Fibroblast of skin of back (primary cell): ENCODE results near the gene RNLS.

ENCODE experiments used
- DNase-seq: peaks from one replicate; pipeline ENCODE4 v3.0.0-alpha.2; 2013

The RNLS gene

DNA sequence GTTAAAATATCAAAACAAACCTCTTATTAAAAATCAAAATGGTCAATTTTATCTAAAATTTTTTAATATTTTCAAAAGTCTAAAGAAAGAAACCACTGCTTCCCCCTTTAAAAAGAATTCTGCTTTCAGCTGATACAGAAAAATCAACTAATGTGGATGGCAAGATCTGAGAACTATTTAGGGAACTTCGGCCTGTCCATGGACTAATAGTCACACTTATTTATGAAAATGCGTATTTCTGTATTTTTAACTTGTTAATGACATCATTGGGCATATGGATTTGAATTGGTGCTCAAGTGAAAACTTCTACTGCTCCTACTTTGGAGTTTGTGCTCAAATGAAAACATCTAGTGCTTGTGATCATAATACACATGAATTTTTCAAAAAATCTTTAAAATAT lies 31.9 kb downstream of the RNLS start:
- DNase-seq, result no peak

- no peak for DNase-seq
Measured at GRCh38 chr10:88546497-88546896, 36.6 kb downstream of the RNLS start.

DNA sequence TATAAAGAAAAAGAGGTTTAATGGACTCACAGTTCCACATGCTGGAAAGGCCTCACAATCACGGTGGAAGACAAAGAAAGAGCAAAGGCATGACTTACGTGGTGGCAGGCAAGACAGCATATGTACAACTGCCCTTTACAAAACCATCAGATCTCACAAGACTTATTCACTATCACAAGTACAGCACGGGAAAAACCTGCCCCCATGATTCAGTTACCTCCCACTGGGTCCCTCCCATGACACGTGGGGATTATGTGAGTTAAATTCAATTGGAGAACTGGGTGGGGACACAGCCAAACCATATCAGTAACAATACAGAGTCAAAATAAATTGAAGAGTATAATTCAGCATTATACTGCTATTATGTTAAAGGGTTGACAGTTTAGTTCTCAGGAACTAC lies 37.8 kb downstream of the RNLS start:
- DNase-seq, result no peak

DNA sequence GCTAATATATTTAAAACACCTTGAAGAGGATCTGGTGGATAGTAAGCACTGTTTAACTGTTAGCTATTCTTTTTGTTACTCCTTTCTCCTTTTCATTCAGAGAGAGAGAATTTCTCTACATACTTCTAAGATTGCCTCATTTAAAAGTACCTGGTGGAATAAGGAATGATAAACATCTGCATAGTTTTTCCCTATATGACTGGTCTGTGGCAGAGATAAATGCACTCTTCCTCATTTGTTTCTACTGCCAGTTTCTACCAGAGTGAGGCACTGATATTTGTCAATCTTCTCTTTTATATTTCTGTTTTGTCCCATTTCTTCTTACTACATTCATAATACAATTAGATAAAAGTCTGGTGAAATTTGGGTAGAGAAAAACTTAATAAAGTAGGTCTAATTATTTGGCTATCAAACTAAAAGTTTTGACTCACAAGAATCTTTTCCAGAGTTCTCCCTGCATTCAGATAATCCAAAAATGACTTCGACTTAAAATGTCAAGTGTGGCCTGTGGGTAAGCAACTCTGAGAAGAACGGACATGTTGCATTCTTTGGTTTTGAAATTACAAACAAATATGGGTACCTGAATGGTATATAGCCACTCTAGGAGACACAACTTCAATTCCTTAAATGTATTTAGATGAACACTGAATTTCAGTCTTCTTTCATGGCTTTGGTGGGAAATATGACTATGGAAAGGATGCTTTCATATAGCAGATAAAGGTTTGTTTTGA lies 38.8 kb downstream of the RNLS start:
- no peak for DNase-seq

- DNase-seq, result no peak
Measured at GRCh38 chr10:88542522-88542921, 40.6 kb downstream of the RNLS start.

- DNase-seq, result no peak
Measured at GRCh38 chr10:88541116-88541626, 41.9 kb downstream of the RNLS start.

DNA sequence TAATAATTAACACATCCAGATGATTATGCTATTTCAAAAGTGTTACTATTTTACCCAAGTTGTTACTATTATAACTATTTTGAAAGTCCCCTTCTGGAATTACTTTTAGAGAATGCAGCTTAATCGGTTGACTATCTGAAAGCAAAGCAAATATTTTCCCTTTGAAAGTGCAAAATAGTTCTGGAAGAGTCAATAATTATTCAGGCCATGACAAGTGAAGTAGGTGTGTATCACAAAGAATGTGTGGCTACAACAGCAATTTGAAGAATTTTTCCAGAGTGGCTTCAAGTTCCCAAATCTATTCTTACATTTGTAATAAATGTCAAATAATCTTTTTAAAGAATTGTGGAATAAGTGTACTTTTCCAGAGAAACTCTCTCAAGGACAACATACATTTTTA lies 42.8 kb downstream of the RNLS start:
- DNase-seq, result no peak

DNA sequence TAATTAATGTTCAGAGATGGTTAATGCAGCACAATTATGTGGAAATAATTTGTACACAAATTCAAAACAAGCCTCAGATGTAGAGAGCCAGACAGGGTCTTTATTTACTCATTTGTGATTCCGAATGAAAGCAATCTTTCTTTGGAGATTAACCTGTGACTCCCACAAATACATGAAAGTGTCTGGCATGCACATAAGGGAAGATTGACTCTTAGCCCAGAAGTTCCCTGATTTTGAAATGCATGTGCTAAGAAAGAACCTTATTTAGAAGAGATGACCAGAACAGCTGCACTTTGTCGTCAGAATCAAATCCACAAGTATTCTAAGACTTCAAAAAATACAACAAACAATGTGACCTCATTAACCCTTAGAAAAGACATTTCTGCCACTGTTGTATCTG lies 45.1 kb downstream of the RNLS start:
- no peak for DNase-seq

DNA sequence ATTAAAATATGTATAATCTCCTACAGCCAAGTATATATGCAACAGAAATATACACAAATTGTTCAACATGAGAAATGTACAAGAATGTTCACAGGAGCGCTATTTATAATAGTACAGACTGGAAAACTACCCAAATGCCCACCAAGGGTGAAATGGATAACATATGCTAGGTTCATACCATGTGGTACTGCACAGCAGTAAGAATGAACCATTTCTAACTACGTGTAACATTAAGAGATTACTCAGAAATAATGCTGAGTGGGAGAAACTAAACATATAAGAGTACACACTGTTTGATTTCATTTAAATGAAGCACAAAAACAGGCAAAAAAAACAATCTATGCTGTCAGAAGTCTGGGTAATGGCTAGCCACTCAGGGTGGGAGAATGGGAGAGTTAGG lies 45.8 kb downstream of the RNLS start:
- DNase-seq, result no peak

DNA sequence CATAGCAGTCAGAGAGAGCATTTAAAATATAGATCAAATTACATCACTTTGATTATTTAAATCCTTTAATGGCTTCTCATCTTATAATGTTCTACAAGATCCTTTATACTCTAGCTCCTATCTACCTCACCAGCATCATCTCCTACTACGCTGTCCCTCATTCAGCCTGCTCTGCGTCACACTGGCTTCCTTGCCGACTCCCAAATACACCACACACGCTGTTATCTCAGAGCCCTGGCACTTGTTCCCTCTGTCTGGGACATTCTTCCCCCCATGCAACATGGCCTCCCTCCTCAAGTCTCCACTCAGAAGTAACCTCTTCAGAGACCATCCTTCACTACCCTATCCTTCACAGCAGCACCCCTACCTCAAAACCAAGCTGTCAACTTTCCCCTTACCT lies 46.7 kb downstream of the RNLS start:
- no peak for DNase-seq

GRCh38 chr10:88534072-88534665 lies 48.9 kb downstream of the RNLS start:
- no peak for DNase-seq

DNA sequence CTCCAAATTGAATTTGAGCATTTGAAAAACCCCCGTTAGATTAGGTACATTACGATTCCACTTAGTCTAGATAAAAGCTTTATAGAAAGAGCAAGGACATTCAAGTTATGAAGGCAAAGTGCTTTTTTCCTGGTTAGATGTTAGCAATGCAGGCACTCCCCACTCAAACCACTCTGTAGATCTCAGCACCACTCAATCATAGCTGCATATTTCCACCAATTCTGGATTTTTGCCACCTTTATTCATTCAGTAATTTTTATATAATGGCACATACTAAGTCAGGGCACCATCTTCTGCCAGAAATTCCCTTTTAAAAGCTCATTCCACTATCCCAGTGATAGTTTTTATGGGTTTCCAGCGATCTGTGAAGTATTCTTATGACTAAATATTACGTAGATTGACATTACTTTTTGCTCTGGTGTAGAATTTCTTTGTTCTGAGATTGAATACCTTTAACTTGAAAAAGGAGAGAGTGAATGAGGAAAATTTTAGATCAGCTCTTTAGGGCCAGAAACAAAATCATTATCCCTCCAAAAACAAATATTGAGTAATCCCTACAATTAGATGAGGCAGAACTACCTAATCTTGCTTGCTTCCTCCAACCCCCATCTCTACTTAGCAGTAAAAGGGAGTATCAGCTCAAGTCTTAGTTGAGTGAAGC lies 51.6 kb downstream of the RNLS start:
- DNase-seq, result no peak

DNA sequence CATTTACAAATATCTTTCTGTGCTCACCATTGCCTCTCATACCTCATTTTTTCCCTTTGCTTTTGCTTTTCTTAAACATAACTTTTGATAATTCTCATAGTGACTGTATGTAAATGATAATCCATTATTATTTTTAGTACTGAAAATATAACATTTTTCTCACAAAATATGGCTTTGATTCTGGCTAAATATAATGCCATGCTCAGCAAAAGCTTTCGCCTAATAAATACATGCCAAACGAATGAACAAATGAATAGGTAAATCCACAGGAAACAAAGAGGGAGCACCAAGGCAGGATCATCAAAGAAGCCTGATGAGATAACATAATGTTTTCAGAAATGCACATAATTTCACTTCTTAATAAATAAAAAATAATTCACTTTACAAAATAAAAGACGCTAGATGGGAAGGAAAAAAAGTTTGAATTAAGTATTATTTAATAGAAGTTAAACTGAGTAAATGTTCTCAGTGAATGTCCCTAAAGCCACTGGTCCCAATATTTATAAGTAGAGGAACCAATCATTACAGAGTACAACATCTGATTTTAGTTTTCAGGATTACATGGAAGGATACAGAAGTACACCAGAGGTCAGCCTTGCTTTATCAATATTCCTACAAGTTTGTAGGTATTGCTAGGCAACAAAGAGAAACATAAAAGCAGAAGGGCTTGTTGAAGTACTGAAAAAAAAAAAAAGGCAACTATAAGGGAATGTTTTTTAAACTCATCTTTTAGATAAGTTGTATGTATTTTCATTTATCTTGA lies 52.3 kb downstream of the RNLS start:
- no peak for DNase-seq

- DNase-seq, result no peak
Measured at GRCh38 chr10:88530093-88530492, 53.0 kb downstream of the RNLS start.

DNA sequence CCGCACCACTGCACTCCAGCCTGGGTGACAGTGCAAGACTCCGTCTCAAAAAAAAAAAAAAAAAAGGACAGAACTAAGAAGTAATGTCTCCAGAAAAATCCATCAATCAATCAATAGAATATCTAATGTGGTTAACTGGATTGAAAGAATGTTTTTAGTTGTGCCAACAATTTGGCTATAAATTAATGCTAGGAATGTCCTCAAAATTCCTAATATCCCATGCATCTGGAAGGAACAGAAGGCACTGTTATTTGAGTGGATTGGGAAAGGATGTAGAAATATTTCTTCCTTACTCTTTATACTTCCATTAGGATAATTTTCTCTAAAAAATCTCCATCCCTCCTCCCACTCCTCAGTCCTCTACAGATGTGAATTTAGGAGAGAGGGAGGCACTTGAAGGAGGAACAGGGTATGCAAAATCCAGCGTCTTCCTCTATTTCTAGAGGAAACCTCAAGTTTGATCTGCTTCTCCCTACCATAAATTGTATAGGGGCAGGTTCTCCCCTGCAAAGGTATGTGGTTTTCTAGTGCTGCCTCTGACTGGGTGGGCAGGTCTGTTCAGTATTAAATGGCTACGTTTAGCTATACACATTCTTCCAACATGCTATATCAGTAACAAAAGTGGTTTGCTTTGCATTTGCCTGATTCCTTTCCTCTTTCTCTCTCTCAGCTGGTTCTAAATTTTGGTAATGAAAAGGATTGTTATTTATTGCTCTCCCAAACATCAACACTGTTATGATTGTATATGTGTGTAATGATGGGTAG lies 54.1 kb downstream of the RNLS start:
- DNase-seq, result no peak

- DNase-seq, result peak; percentile 32
Measured at GRCh38 chr10:88528201-88528600, 54.9 kb downstream of the RNLS start.

GRCh38 chr10:88527245-88527644 lies 55.9 kb downstream of the RNLS start:
- DNase-seq, result no peak

DNA sequence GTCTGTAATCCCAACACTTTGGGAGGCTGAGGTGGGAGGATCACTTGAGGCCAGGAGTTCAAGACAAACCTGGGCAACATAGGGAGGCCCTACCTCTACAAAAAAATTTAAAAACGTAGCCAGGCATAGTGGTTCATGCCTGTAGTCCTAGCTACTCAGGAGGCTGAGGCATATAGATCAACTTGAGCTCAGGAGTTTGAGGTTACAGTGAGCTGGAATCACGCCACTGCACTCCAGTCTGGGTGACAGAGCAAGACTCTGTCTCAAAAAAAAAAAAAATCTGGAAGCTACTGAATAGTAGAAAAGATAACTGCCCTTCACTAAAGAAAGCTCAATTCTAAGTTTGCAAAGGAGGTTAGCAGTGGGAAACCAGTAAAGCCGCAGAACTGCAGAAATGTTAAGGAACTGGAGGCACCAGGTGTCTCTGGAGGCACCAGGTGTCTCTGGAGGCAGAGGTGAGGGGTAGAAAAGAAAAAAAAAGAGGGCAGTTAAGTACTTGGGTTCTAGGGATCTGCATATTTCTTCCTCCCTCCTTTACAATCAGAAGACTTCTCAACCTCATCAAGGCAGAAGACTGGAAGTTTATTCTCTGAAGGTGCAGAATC lies 56.5 kb downstream of the RNLS start:
- DNase-seq, result no peak

- peak; percentile 59 for DNase-seq
Measured at GRCh38 chr10:88525371-88526069, 57.6 kb downstream of the RNLS start.

GRCh38 chr10:88523739-88524400 lies 59.2 kb downstream of the RNLS start:
- DNase-seq, result no peak

- no peak for DNase-seq
Measured at GRCh38 chr10:88522715-88523114, 60.4 kb downstream of the RNLS start.
